GM15510 (cell line): ENCODE data around the gene CORO2A.

Source experiments
- POLR2A ChIP-seq: IDR thresholded peaks from 3 replicates; pipeline ENCODE4 v1.6.1; 2011; ENCODE audit warnings: borderline replicate concordance; ENCODE audit not compliant: insufficient read length; ENCODE audit errors: extremely low read depth

CORO2A gene

GRCh38 chr9:98186236-98186635 lies 6.2 kb downstream of the CORO2A start:
- TF ChIP-seq POLR2A = no peak

- TF ChIP-seq POLR2A = no peak
Observed at GRCh38 chr9:98185611-98186171, 6.7 kb downstream of the CORO2A start.

- TF ChIP-seq POLR2A = no peak
Observed at GRCh38 chr9:98185021-98185567, 7.3 kb downstream of the CORO2A start.

GRCh38 chr9:98184326-98184725 lies 8.1 kb downstream of the CORO2A start:
- TF ChIP-seq POLR2A = no peak

GRCh38 chr9:98182889-98183599 lies 9.4 kb downstream of the CORO2A start:
- TF ChIP-seq POLR2A = no peak

- no peak for TF ChIP-seq POLR2A
Observed at GRCh38 chr9:98182069-98182820, 10.2 kb downstream of the CORO2A start.

GRCh38 chr9:98181746-98182068 lies 10.7 kb downstream of the CORO2A start:
- TF ChIP-seq POLR2A = no peak

GRCh38 chr9:98180996-98181395 lies 11.4 kb downstream of the CORO2A start:
- TF ChIP-seq POLR2A = no peak

GRCh38 chr9:98178874-98179850 lies 13.3 kb downstream of the CORO2A start:
- TF ChIP-seq POLR2A = no peak

- no peak for TF ChIP-seq POLR2A
Observed at GRCh38 chr9:98176391-98177259, 15.8 kb downstream of the CORO2A start.

GRCh38 chr9:98175762-98176161 lies 16.7 kb downstream of the CORO2A start:
- no peak for TF ChIP-seq POLR2A

- no peak for TF ChIP-seq POLR2A
Observed at GRCh38 chr9:98175028-98175569, 17.3 kb downstream of the CORO2A start.

- no peak for TF ChIP-seq POLR2A
Observed at GRCh38 chr9:98173181-98173580, 19.3 kb downstream of the CORO2A start.
